CD14-positive monocyte (primary cell): ENCODE data around the gene RAB35. TPM values are rescaled to one million over a fixed set of nuclear protein-coding genes. Genes with fewer than 3 reads are reported as not detected.

ENCODE experiments used
- DNase-seq, 3 donors: peaks; one replicate each; pipeline ENCODE4 v3.0.0-alpha.2; 2011 to 2022
- H2AFZ ChIP-seq: 2 replicates; pipeline ENCODE4 v1.6.0; 2012; ENCODE audit warnings: mild to moderate bottlenecking, low read depth, low read length, inconsistent platforms; ENCODE audit not compliant: insufficient read depth, poor library complexity, severe bottlenecking
- H3K27ac ChIP-seq, 2 donors: 1 replicate in 1 of 2; 2 replicates in 1 of 2; pipeline ENCODE4 v1.5.1; 2012 to 2013; ENCODE audit warnings: low read length in 2 of 2, control low read depth in 1 of 2, inconsistent platforms in 1 of 2, low read depth in 1 of 2, mild to moderate bottlenecking in 1 of 2
- H3K27me3 ChIP-seq, 2 donors: one replicate each; pipeline versions ENCODE4 v1.6.0 to v1.6.1; 2011 to 2013; ENCODE audit warnings: low read length in 2 of 2; ENCODE audit not compliant: control insufficient read depth in 2 of 2, insufficient read depth in 2 of 2
- H3K36me3 ChIP-seq, 2 donors: replicated peaks in 1 of 2; 1 replicate in 1 of 2; 2 replicates in 1 of 2; pipeline versions ENCODE4 v1.5.1 to v1.6.1; 2012 to 2013; ENCODE audit warnings: low read length in 2 of 2, control low read depth in 1 of 2, inconsistent platforms in 1 of 2, mild to moderate bottlenecking in 1 of 2; ENCODE audit not compliant: insufficient read depth in 2 of 2, control insufficient read depth in 1 of 2
- H3K4me1 ChIP-seq, 2 donors: 1 replicate in 1 of 2; 2 replicates in 1 of 2; pipeline versions ENCODE4 v1.5.1 to v1.6.1; 2012 to 2013; ENCODE audit warnings: low read length in 2 of 2, control low read depth in 1 of 2, inconsistent platforms in 1 of 2, mild to moderate bottlenecking in 1 of 2, moderate library complexity in 1 of 2; ENCODE audit not compliant: insufficient read depth in 2 of 2, control insufficient read depth in 1 of 2
- H3K4me2 ChIP-seq: replicated peaks from 2 replicates; pipeline ENCODE3; 2012; ENCODE audit warnings: low read length, moderate library complexity, mild to moderate bottlenecking; ENCODE audit not compliant: poor library complexity, severe bottlenecking; ENCODE audit errors: extremely low read depth
- H3K4me3 ChIP-seq, 3 experiments: fragments of 200-600 bp in 1 of 3; sonication (generic) in 1 of 3; replicated peaks in 1 of 3; 1 replicate in 2 of 3; 2 replicates in 1 of 3; pipeline ENCODE4 v1.5.1; 2011 to 2013; ENCODE audit warnings: low read length in 3 of 3, mild to moderate bottlenecking in 3 of 3, control low read depth in 2 of 3, low read depth in 2 of 3, inconsistent platforms in 1 of 3, moderate library complexity in 1 of 3
- H3K79me2 ChIP-seq: 2 replicates; pipeline ENCODE4 v1.6.0; 2012; ENCODE audit warnings: mild to moderate bottlenecking, control low read depth, inconsistent platforms, low read length, moderate library complexity; ENCODE audit not compliant: insufficient read depth
- H3K9ac ChIP-seq: 2 replicates; pipeline ENCODE4 v1.6.0; 2017; ENCODE audit warnings: low read length, mild to moderate bottlenecking; ENCODE audit not compliant: insufficient read depth, poor library complexity, severe bottlenecking
- H3K9me3 ChIP-seq, 2 donors: replicated peaks in 1 of 2; 1 replicate in 1 of 2; 2 replicates in 1 of 2; pipeline versions ENCODE4 v1.5.1 to v1.6.1; 2012 to 2013; ENCODE audit warnings: low read length in 2 of 2, control low read depth in 1 of 2; ENCODE audit not compliant: control insufficient read depth in 1 of 2, insufficient read depth in 1 of 2
- H4K20me1 ChIP-seq: 2 replicates; pipeline ENCODE4 v1.6.0; 2012; ENCODE audit warnings: mild to moderate bottlenecking, low read length, control low read depth, moderate library complexity; ENCODE audit not compliant: insufficient read depth
- H3K27ac Mint-ChIP-seq, 7 donors: one replicate each; pipeline ENCODE4 v1.8.0; 2020; ENCODE audit warnings: mild to moderate bottlenecking in 7 of 7, mixed read lengths in 7 of 7, moderate library complexity in 6 of 7, inconsistent platforms in 2 of 7
- H3K27me3 Mint-ChIP-seq, 3 donors: one replicate each; pipeline ENCODE4 v1.8.0; 2021 to 2022; ENCODE audit warnings: low read depth in 3 of 3, mild to moderate bottlenecking in 3 of 3, mixed read lengths in 3 of 3, moderate library complexity in 3 of 3, inconsistent platforms in 1 of 3
- H3K36me3 Mint-ChIP-seq, 2 donors: one replicate each; pipeline ENCODE4 v1.8.0; 2020; ENCODE audit warnings: mixed read lengths in 2 of 2, inconsistent platforms in 1 of 2, mild to moderate bottlenecking in 1 of 2
- H3K4me1 Mint-ChIP-seq: one replicate; pipeline ENCODE4 v1.8.0; 2020; ENCODE audit warnings: mild to moderate bottlenecking, mixed read lengths
- H3K4me3 Mint-ChIP-seq, 2 donors: one replicate each; pipeline ENCODE4 v1.8.0; 2020; ENCODE audit warnings: mild to moderate bottlenecking in 2 of 2, mixed read lengths in 2 of 2, moderate library complexity in 1 of 2
- H3K9me3 Mint-ChIP-seq, 7 donors: one replicate each; pipeline ENCODE4 v1.8.0; 2020 to 2022; ENCODE audit warnings: mixed read lengths in 7 of 7, mild to moderate bottlenecking in 6 of 7, moderate library complexity in 6 of 7, inconsistent platforms in 2 of 7
- WGBS: methylation state at CpG from one replicate; pipeline ENCODE4 v1.1.5; 2013; ENCODE audit warnings: missing lambda C conversion rate; ENCODE audit not compliant: insufficient coverage; 5-methylcytosine and 5-hydroxymethylcytosine counted together
- intact Hi-C, 2 donors: fragments of 100-400 bp; cut with micrococcal nuclease; formaldehyde crosslinking; loops; one replicate each; pipeline versions ENCODE4 v1.15.0 to v1.15.1; 2023
- polyA plus RNA-seq, 3 donors: library from polyadenylated mRNA; depleted of rRNA in 1 of 3; unstranded in 2 of 3; stranded (reverse) in 1 of 3; fragments of 300-500 nt in 2 of 3; fragments of >200 nt in 1 of 3; fragmentation: Illumina TruSeq in 2 of 3; gene quantifications; 1 replicate in 2 of 3; 2 replicates in 1 of 3; pipeline ENCODE4 v1.2.3, GENCODE V29; 2012 to 2021
- TF ChIP-seq, protein P1 (sequence below): fragments of 200-600 bp; IDR thresholded peaks from one replicate; pipeline ENCODE4 v1.8.0; 2022; ENCODE audit warnings: antibody characterized with exemption, mild to moderate bottlenecking

The RAB35 gene
- polyA plus RNA-seq, 3 donors: 20.4 to 27.3 (median 21.6) TPM

DNA sequence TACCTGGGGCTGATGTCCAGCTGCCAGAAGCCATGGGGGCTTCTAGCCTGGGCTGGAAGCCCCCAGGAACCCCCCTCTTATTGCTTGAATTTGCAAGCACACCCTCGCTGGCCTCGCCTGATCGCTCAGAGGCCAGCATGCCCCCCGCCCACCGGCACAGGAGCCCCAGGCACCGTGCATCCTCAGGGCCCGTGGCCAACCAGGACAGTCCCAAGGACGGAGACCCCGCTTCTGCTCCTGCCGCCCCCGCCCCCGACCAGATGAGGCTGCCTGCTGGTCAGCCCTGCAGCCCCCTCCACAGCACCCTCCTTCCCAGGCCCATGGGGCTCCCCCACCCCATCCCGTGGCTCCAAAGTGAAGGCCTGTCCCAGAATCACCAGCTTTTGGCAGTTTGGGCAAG lies 21.2 kb downstream of the RAB35 start:
- peaks cover 18% of the 10 kb centered on the region for H3K79me2 ChIP-seq
- no peak overlapping the region for H3K27ac Mint-ChIP-seq
- TF ChIP-seq, protein P1, sequence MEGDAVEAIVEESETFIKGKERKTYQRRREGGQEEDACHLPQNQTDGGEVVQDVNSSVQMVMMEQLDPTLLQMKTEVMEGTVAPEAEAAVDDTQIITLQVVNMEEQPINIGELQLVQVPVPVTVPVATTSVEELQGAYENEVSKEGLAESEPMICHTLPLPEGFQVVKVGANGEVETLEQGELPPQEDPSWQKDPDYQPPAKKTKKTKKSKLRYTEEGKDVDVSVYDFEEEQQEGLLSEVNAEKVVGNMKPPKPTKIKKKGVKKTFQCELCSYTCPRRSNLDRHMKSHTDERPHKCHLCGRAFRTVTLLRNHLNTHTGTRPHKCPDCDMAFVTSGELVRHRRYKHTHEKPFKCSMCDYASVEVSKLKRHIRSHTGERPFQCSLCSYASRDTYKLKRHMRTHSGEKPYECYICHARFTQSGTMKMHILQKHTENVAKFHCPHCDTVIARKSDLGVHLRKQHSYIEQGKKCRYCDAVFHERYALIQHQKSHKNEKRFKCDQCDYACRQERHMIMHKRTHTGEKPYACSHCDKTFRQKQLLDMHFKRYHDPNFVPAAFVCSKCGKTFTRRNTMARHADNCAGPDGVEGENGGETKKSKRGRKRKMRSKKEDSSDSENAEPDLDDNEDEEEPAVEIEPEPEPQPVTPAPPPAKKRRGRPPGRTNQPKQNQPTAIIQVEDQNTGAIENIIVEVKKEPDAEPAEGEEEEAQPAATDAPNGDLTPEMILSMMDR: no peak

DNA sequence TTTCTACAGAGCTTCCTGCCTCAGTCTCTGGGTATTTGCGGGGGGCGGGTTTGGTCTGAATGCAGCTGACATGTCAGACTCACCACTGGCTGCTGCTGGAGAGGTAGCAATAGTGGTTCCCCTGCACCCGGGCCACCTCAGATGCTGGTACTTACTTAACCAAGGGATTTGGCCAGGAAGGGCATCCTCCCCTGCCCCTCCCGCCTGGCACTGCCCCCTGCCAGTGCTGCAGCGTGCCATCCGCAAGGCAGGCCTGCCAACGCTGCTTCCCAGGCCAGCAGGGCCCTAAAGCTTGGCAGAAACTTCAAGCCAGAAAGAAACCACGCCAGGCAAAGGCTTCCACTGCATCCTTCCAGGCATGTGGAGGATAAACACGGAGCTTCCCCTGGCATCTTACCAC lies 22.1 kb downstream of the RAB35 start:
- H3K4me3 Mint-ChIP-seq: no peak overlapping the region
- peaks cover 0 to 5% (median 3%) of the 10 kb centered on the region in 3 donors for H3K27me3 Mint-ChIP-seq
- no peaks in the 10 kb centered on the region for H3K4me1 Mint-ChIP-seq
- no peaks in the 10 kb centered on the region for H3K4me1 ChIP-seq
- H3K36me3 Mint-ChIP-seq: peaks cover 50 to 60% of the 10 kb centered on the region in 2 donors
- H3K36me3 ChIP-seq: peaks cover 50 to 51% of the 10 kb centered on the region in 2 donors
- H3K27me3 ChIP-seq: no peaks in the 10 kb centered on the region
- H3K79me2 ChIP-seq: peaks cover 10% of the 10 kb centered on the region
- 95% methylated on average over 8 of the region's 9 CpGs for WGBS
- H3K4me2 ChIP-seq: no peak overlapping the region
- intact Hi-C loops: no loop called here
- no peaks in the 10 kb centered on the region for H3K9me3 Mint-ChIP-seq
- H3K4me3 ChIP-seq: no peak overlapping the region
- H3K9ac ChIP-seq: no peak overlapping the region
- no peak overlapping the region for H3K27ac ChIP-seq
- TF ChIP-seq, protein P1: no peak
- no peak overlapping the region for H2AFZ ChIP-seq
- peaks cover 72% of the 10 kb centered on the region for H4K20me1 ChIP-seq
- H3K27ac Mint-ChIP-seq: peak overlapping the region in 1 of 7 donors; percentile 13
- no peaks in the 10 kb centered on the region for H3K9me3 ChIP-seq
- no peak for DNase-seq

More for the DNA sequence above, 21.2 kb downstream of the RAB35 start:
- Mint-ChIP-seq H3K36me3 (peaks cover 57 to 68% of the 10 kb centered on the region in 2 donors), H3K27me3 (peaks cover 0 to 3% (median 0%) of the 10 kb centered on the region in 3 donors), H3K9me3 (no peaks in the 10 kb centered on the region), H3K4me3 (no peak overlapping the region), H3K4me1 (no peaks in the 10 kb centered on the region)
- no peaks in the 10 kb centered on the region for H3K9me3 ChIP-seq
- peaks cover 80% of the 10 kb centered on the region for H4K20me1 ChIP-seq
- no peak overlapping the region for H2AFZ ChIP-seq
- DNase-seq: no peak
- no peak overlapping the region for H3K9ac ChIP-seq
- no peaks in the 10 kb centered on the region for H3K27me3 ChIP-seq
- H3K27ac ChIP-seq: no peak overlapping the region
- intact Hi-C loops: no loop called here
- peaks cover 58 to 60% of the 10 kb centered on the region in 2 donors for H3K36me3 ChIP-seq
- 97% methylated on average over 12 of the region's 13 CpGs for WGBS
- H3K4me1 ChIP-seq: no peaks in the 10 kb centered on the region
- H3K4me2 ChIP-seq: no peak overlapping the region
- no peak overlapping the region for H3K4me3 ChIP-seq
